Pancreas (tissue), 10 donors: ENCODE data around the gene USP34. TPM values are rescaled to one million over a fixed set of nuclear protein-coding genes. Genes with fewer than 3 reads are reported as not detected.
"Not testable (repeated sequence)": the region's sequence is repeated elsewhere in the genome, so short reads cannot be mapped to it uniquely, and the experiment has no call there.

Source experiments
- ATAC-seq, 4 donors: fragments of 200-7000 bp; cut with Tn5 transposase; one replicate each; pipeline versions ENCODE4 v1.8.0 to v1.9.1; 2020; ENCODE audit warnings: mild to moderate bottlenecking in 4 of 4, moderate library complexity in 4 of 4
- DNase-seq, 6 donors: peaks; one replicate each; pipeline ENCODE4 v3.0.0-alpha.2; 2020
- FAIRE-seq: peaks from 2 replicates; lab custom pipeline; 2012; peaks lifted over from hg19 to GRCh38; lab: Jason Lieb, UNC
- H3K27ac ChIP-seq, 4 donors: fragments of 200-600 bp; sonication (generic); 1 replicate in 3 of 4; 2 replicates in 1 of 4; pipeline versions ENCODE4 v1.5.0 to v1.8.0; 2020
- H3K27me3 ChIP-seq, 4 donors: fragments of 200-600 bp; one replicate each; pipeline ENCODE4 v1.8.0; 2021
- H3K36me3 ChIP-seq, 3 donors: fragments of 200-600 bp; sonication (generic) in 1 of 3; one replicate each; pipeline versions ENCODE4 v1.5.0 to v1.8.0; 2020 to 2021
- H3K4me1 ChIP-seq, 3 donors: fragments of 200-600 bp; one replicate each; pipeline ENCODE4 v1.8.0; 2021
- H3K4me3 ChIP-seq, 4 donors: fragments of 200-600 bp; sonication (generic) in 2 of 4; one replicate each; pipeline versions ENCODE4 v1.5.0 to v1.8.0; 2020 to 2021
- H3K9me3 ChIP-seq, 4 donors: fragments of 200-600 bp; one replicate each; pipeline ENCODE4 v1.8.0; 2021
- CTCF ChIP-seq, 4 donors: fragments of 200-600 bp; sonication (generic) in 3 of 4; IDR thresholded peaks; one replicate each; pipeline versions ENCODE4 v1.5.0 to v1.8.0; 2021; ENCODE audit warnings: antibody characterized with exemption in 4 of 4
- WGBS, 2 donors: extraction: QIAGEN DNeasy Blood & Tissue Kit; methylation state at CpG; one replicate each; pipeline ENCODE4 v1.1.7; 2013; 5-methylcytosine and 5-hydroxymethylcytosine counted together
- intact Hi-C, 3 donors: fragments of 100-400 bp; cut with DNase I; formaldehyde crosslinking; loops; one replicate each; pipeline versions ENCODE4 v1.11.1 to v1.14.2; 2022
- polyA plus RNA-seq, 2 donors: library from polyadenylated mRNA; stranded (reverse); fragments of 200-250 nt; gene quantifications; one replicate each; pipeline ENCODE4 v1.2.3, GENCODE V29; 2013
- total RNA-seq, 6 donors: library from RNA; stranded (reverse); fragmentation: NEBNext Ultra II Directional in 4 of 6; extraction: Animal tissue kit (Norgen Biotek cat#: 25700) in 4 of 6; gene quantifications; one replicate each; pipeline versions ENCODE4 v1.2.1 to v1.2.4, GENCODE V29; 2021 to 2023
- donor health status: healthy with polysubstance abuse.
- donor health status: DM: no; HTN: no; CAD: no; lungs with moderate emphysema.
- donor health status: DM: no; HTN: no; CAD: no.
- donor health status: control.
- donor health status: control.
- donor health status: Bipolar disorder and iron deficiency.
- donor health status: DM: yes; HTN: yes; CAD: no.
- donor health status: DM: no; HTN: no; CAD: no.
- donor health status: DM: no; HTN: no; CAD: no.
- donor health status: DM: yes; HTN: yes; CAD: no.

USP34 gene
- total and polyA plus RNA-seq, 8 donors: 30.0 to 58.9 (median 45.1) TPM

GRCh38 chr2:61404438-61404837 lies 66.4 kb downstream of the USP34 start:
- no peak for FAIRE-seq
- WGBS, 2 donors: 18 to 31% methylated on average over 1 of the region's 1 CpG
- ATAC-seq: peak in 3 of 4 donors; percentile 13 to 45 (median 33)
- intact Hi-C loops: no loop called here
- no peak for TF ChIP-seq CTCF (IDR thresholded peaks at IDR 0.05)
- peaks cover 0 to 10% (median 4%) of the 10 kb centered on the region in 3 donors for H3K4me1 ChIP-seq
- H3K9me3 ChIP-seq: no peaks in the 10 kb centered on the region
- H3K27me3 ChIP-seq: no peaks in the 10 kb centered on the region
- no peaks in the 10 kb centered on the region for H3K36me3 ChIP-seq
- H3K4me3 ChIP-seq: no peak overlapping the region
- H3K27ac ChIP-seq: no peak overlapping the region
- no peak for DNase-seq

GRCh38 chr2:61398413-61398812 lies 72.5 kb downstream of the USP34 start:
- no peak for FAIRE-seq
- no peaks in the 10 kb centered on the region for H3K9me3 ChIP-seq
- no peaks in the 10 kb centered on the region for H3K4me1 ChIP-seq
- ATAC-seq: no peak
- 97 to 98% methylated on average over 12 of the region's 12 CpGs for WGBS, 2 donors
- no peak overlapping the region for H3K4me3 ChIP-seq
- intact Hi-C loops: no loop called here
- H3K36me3 ChIP-seq: no peaks in the 10 kb centered on the region
- DNase-seq: no peak
- H3K27me3 ChIP-seq: no peaks in the 10 kb centered on the region
- no peak overlapping the region for H3K27ac ChIP-seq
- TF ChIP-seq CTCF (IDR thresholded peaks at IDR 0.05): no peak

GRCh38 chr2:61396005-61396404 lies 74.9 kb downstream of the USP34 start:
- DNase-seq (no peak), FAIRE-seq (no peak), ATAC-seq (no peak)
- WGBS, 2 donors: 94 to 97% methylated on average over 4 of the region's 4 CpGs
- Histone ChIP-seq H3K9me3 (no peaks in the 10 kb centered on the region), H3K27ac (no peak overlapping the region), H3K4me1 (no peaks in the 10 kb centered on the region), H3K36me3 (no peaks in the 10 kb centered on the region), H3K4me3 (no peak overlapping the region), H3K27me3 (no peaks in the 10 kb centered on the region)
- intact Hi-C loops: no loop called here
- no peak for TF ChIP-seq CTCF (IDR thresholded peaks at IDR 0.05)

- H3K4me3 ChIP-seq, H3K4me1 ChIP-seq, DNase-seq, ATAC-seq, H3K27me3 ChIP-seq, H3K27ac ChIP-seq, H3K9me3 ChIP-seq, H3K36me3 ChIP-seq, intact Hi-C loops: not testable (repeated sequence)
- FAIRE-seq: peak; percentile 98
- WGBS, 2 donors: 98 to 99% methylated on average over 7 of the region's 7 CpGs
Measured at GRCh38 chr2:61387588-61387987, 83.3 kb downstream of the USP34 start.

- H3K9me3 ChIP-seq, H3K4me1 ChIP-seq, ATAC-seq, H3K4me3 ChIP-seq, FAIRE-seq, DNase-seq, H3K27ac ChIP-seq, H3K27me3 ChIP-seq, intact Hi-C loops: not testable (repeated sequence)
- H3K36me3 ChIP-seq: peaks cover 0 to 18% (median 0%) of the 10 kb centered on the region in 3 donors
- 94 to 95% methylated on average over 3 to 4 of the region's 4 CpGs for WGBS, 2 donors
Measured at GRCh38 chr2:61380882-61381197, 90.0 kb downstream of the USP34 start.

GRCh38 chr2:61380056-61380881 lies 90.6 kb downstream of the USP34 start:
- no peak for ATAC-seq
- Histone ChIP-seq H3K27ac (no peak overlapping the region), H3K27me3 (no peaks in the 10 kb centered on the region), H3K9me3 (no peaks in the 10 kb centered on the region), H3K4me1 (no peaks in the 10 kb centered on the region), H3K4me3 (no peak overlapping the region), H3K36me3 (peaks cover 0 to 21% (median 0%) of the 10 kb centered on the region in 3 donors)
- no peak for FAIRE-seq
- intact Hi-C loops: no loop called here
- WGBS, 2 donors: 95 to 96% methylated on average over 4 of the region's 4 CpGs
- DNase-seq: no peak
- TF ChIP-seq CTCF (IDR thresholded peaks at IDR 0.05): no peak
